H1 (cell line): ENCODE measurements around the gene TNF. TPM values are rescaled to one million over a fixed set of nuclear protein-coding genes. Genes with fewer than 3 reads are reported as not detected.

Experiments used
- CTCF ChIA-PET: fragments of 300-600 bp; sonication (Branson Sonifier 250); formaldehyde crosslinking; loops from one replicate; lab custom pipeline; 2021; ENCODE audit not compliant: partially characterized antibody; lab: Charles Lee
- POLR2A ChIA-PET: fragments of 300-600 bp; sonication (Branson Sonifier 250); formaldehyde crosslinking; loops from one replicate; lab custom pipeline; 2021; ENCODE audit warnings: inconsistent platforms; ENCODE audit not compliant: partially characterized antibody; lab: Charles Lee
- DNase-seq, 2 experiments: peaks; one replicate each; pipeline versions ENCODE4 v3.0.0 to v3.0.0-alpha.2; 2010 to 2022; ENCODE audit warnings: low spot score in 2 of 2, low read depth in 1 of 2, mixed read lengths in 1 of 2
- FAIRE-seq: peaks from 2 replicates; lab custom pipeline; 2011; peaks lifted over from hg19 to GRCh38; lab: Jason Lieb, UNC
- H2AFZ ChIP-seq: 2 replicates; pipeline ENCODE4 v1.8.1; 2012; ENCODE audit warnings: low read length, inconsistent platforms
- H2AK5ac ChIP-seq: 2 replicates; pipeline ENCODE4 v1.6.1; 2013; ENCODE audit warnings: low read depth, low read length
- H2BK120ac ChIP-seq: replicated peaks from 2 replicates; pipeline ENCODE3; 2013; ENCODE audit warnings: low read depth, low read length, inconsistent platforms
- H2BK12ac ChIP-seq: 2 replicates; pipeline ENCODE4 v1.6.1; 2013; ENCODE audit warnings: low read depth, low read length
- H2BK15ac ChIP-seq: 2 replicates; pipeline ENCODE4 v1.6.1; 2013; ENCODE audit warnings: low read length
- H2BK20ac ChIP-seq: 2 replicates; pipeline ENCODE4 v1.6.1; 2013; ENCODE audit warnings: low read length
- H2BK5ac ChIP-seq: 2 replicates; pipeline ENCODE4 v1.6.1; 2013; ENCODE audit warnings: low read depth, low read length
- H3K14ac ChIP-seq: 2 replicates; pipeline ENCODE4 v1.6.1; 2013; ENCODE audit warnings: inconsistent platforms; ENCODE audit not compliant: insufficient read length
- H3K18ac ChIP-seq: 2 replicates; pipeline ENCODE4 v1.6.1; 2013; ENCODE audit warnings: low read length; ENCODE audit errors: extremely low read depth
- H3K23ac ChIP-seq: 2 replicates; pipeline ENCODE4 v1.6.1; 2013; ENCODE audit warnings: inconsistent platforms; ENCODE audit not compliant: insufficient read length
- H3K23me2 ChIP-seq: 2 replicates; pipeline ENCODE4 v1.6.1; 2013; ENCODE audit warnings: low read depth, low read length
- H3K27ac ChIP-seq: 2 replicates; pipeline ENCODE4 v1.6.1; 2011; ENCODE audit warnings: low read depth, low read length, inconsistent platforms
- H3K27me3 ChIP-seq, 4 experiments: replicated peaks in 1 of 4; 1 replicate in 1 of 4; 2 replicates in 3 of 4; pipeline versions ENCODE4 v1.6.1 to v1.8.1; 2011 to 2013; ENCODE audit warnings: low read length in 3 of 4, mild to moderate bottlenecking in 3 of 4, inconsistent platforms in 2 of 4, mixed read lengths in 2 of 4, moderate library complexity in 1 of 4; ENCODE audit not compliant: control insufficient read depth in 3 of 4, insufficient read depth in 3 of 4; ENCODE audit errors: extremely low read depth in 1 of 4
- H3K36me3 ChIP-seq, 4 experiments: 2 replicates each; pipeline versions ENCODE4 v1.6.1 to v1.8.1; 2011 to 2013; ENCODE audit warnings: mild to moderate bottlenecking in 4 of 4, low read length in 3 of 4, moderate library complexity in 2 of 4, control low read depth in 1 of 4, inconsistent platforms in 1 of 4; ENCODE audit not compliant: insufficient read depth in 4 of 4, control insufficient read depth in 2 of 4
- H3K4ac ChIP-seq: replicated peaks from 2 replicates; pipeline ENCODE3; 2013; ENCODE audit warnings: low read length, low read depth, mixed read lengths, inconsistent platforms; ENCODE audit not compliant: insufficient read length
- H3K4me1 ChIP-seq, 4 experiments: replicated peaks in 1 of 4; 1 replicate in 1 of 4; 2 replicates in 3 of 4; pipeline versions ENCODE4 v1.6.1 to v1.8.1; 2011 to 2013; ENCODE audit warnings: low read length in 3 of 4, inconsistent platforms in 2 of 4, mixed read lengths in 1 of 4; ENCODE audit not compliant: insufficient read depth in 4 of 4, control insufficient read depth in 3 of 4
- H3K4me2 ChIP-seq, 2 experiments: 2 replicates each; pipeline versions ENCODE4 v1.6.1 to v1.8.1; 2011 to 2013; ENCODE audit warnings: low read depth in 2 of 2, low read length in 2 of 2, control low read depth in 1 of 2, inconsistent platforms in 1 of 2, mild to moderate bottlenecking in 1 of 2; ENCODE audit not compliant: insufficient read depth in 1 of 2
- H3K4me3 ChIP-seq, 4 experiments: fragments of 200-600, 300-600 bp in 1 of 4; sonication (generic), shearing (Covaris generic), sonication (Bioruptor Twin) in 1 of 4; 2 replicates each; pipeline versions ENCODE4 v1.5.1 to v1.8.1; 2011 to 2016; ENCODE audit warnings: low read length in 4 of 4, low read depth in 3 of 4, control low read depth in 2 of 4, inconsistent platforms in 2 of 4, mild to moderate bottlenecking in 2 of 4, mixed read lengths in 1 of 4, moderate library complexity in 1 of 4; ENCODE audit not compliant: insufficient read depth in 2 of 4; ENCODE audit errors: extremely low read depth in 1 of 4
- H3K56ac ChIP-seq: replicated peaks from 2 replicates; pipeline ENCODE3; 2013; ENCODE audit warnings: low read depth, mild to moderate bottlenecking, mixed read lengths, low read length, inconsistent platforms; ENCODE audit not compliant: insufficient read length
- H3K79me1 ChIP-seq: 2 replicates; pipeline ENCODE4 v1.6.1; 2013; ENCODE audit warnings: low read depth, low read length, control low read depth
- H3K79me2 ChIP-seq, 2 experiments: 2 replicates each; pipeline versions ENCODE4 v1.6.1 to v1.8.1; 2012 to 2013; ENCODE audit warnings: low read length in 2 of 2, mild to moderate bottlenecking in 2 of 2, inconsistent platforms in 1 of 2; ENCODE audit not compliant: insufficient read depth in 2 of 2, control insufficient read depth in 1 of 2
- H3K9ac ChIP-seq, 4 experiments: replicated peaks in 1 of 4; 1 replicate in 1 of 4; 2 replicates in 3 of 4; pipeline versions ENCODE4 v1.6.1 to v1.8.1; 2011 to 2013; ENCODE audit warnings: low read depth in 3 of 4, low read length in 3 of 4, control low read depth in 2 of 4, mild to moderate bottlenecking in 2 of 4, moderate library complexity in 2 of 4, inconsistent platforms in 1 of 4; ENCODE audit errors: extremely low read depth in 1 of 4
- H3K9me3 ChIP-seq, 2 experiments: 2 replicates each; pipeline versions ENCODE4 v1.6.1 to v1.8.1; 2012 to 2013; ENCODE audit warnings: mild to moderate bottlenecking in 2 of 2, moderate library complexity in 2 of 2, control low read depth in 1 of 2, inconsistent platforms in 1 of 2, low read depth in 1 of 2, low read length in 1 of 2, mixed read lengths in 1 of 2; ENCODE audit not compliant: insufficient read depth in 2 of 2
- H4K20me1 ChIP-seq, 2 experiments: replicated peaks in 1 of 2; 2 replicates each; pipeline versions ENCODE3 to v1.8.1; 2011 to 2013; ENCODE audit warnings: inconsistent platforms in 2 of 2, low read length in 2 of 2, mild to moderate bottlenecking in 1 of 2; ENCODE audit not compliant: insufficient read depth in 2 of 2, control insufficient read depth in 1 of 2
- H4K5ac ChIP-seq: 2 replicates; pipeline ENCODE4 v1.6.1; 2013; ENCODE audit warnings: low read length, low read depth, mixed read lengths, inconsistent platforms; ENCODE audit not compliant: insufficient read length
- H4K8ac ChIP-seq: 2 replicates; pipeline ENCODE4 v1.8.0; 2013; ENCODE audit warnings: mild to moderate bottlenecking, moderate library complexity, low read length, inconsistent platforms; ENCODE audit not compliant: insufficient read depth; ENCODE audit errors: extremely low read depth
- H4K91ac ChIP-seq: replicated peaks from 2 replicates; pipeline ENCODE3; 2013; ENCODE audit warnings: low read length, mixed read lengths, inconsistent platforms; ENCODE audit not compliant: insufficient read length
- POLR2AphosphoS5 ChIP-seq: IDR thresholded peaks from 2 replicates; pipeline ENCODE4 v1.6.1; 2011; ENCODE audit warnings: low read depth, low read length
- WGBS, 2 experiments: shearing (Covaris generic) in 1 of 2; methylation state at CpG; one replicate each; pipeline versions ENCODE4 v1.1.6 to v1.1.7; 2013 to 2015; ENCODE audit warnings: low lambda C conversion rate in 2 of 2, mixed read lengths in 2 of 2, inconsistent platforms in 1 of 2, low coverage in 1 of 2, missing lambda C conversion rate in 1 of 2; ENCODE audit not compliant: insufficient replicate concordance in 2 of 2, insufficient coverage in 1 of 2, insufficient read length in 1 of 2; ENCODE audit errors: extremely low coverage in 1 of 2, missing lambda C conversion rate in 1 of 2; 5-methylcytosine and 5-hydroxymethylcytosine counted together
- polyA plus RNA-seq, 7 experiments: library from polyadenylated mRNA; depleted of rRNA in 3 of 7; stranded (reverse) in 5 of 7; unstranded in 2 of 7; fragments of >200 nt in 5 of 7; fragments of 200-250 nt in 2 of 7; gene quantifications; 1 replicate in 5 of 7; 2 replicates in 1 of 7; 4 replicates in 1 of 7; pipeline versions ENCODE4 v1.2.1 to v1.2.3, GENCODE V29; 2011 to 2013; ENCODE audit warnings: missing spikeins in 2 of 7, mixed read lengths in 2 of 7
- total RNA-seq: library from RNA; stranded (reverse); fragmentation: NEBNext Ultra II Directional; extraction: Animal tissue kit (Norgen Biotek cat#: 25700); gene quantifications from 2 replicates; pipeline ENCODE4 v1.2.1, GENCODE V29; 2021

The TNF gene
- total and polyA plus RNA-seq, 2 of the 8 experiments (the other 6 are each of a cell fraction or from before 2014, with no cell fraction given): not detected

GRCh38 chr6:31614684-31615578 is 39.6 kb downstream of the TNF start, which contains the start of gene AIF1:
Gene AIF1, plus strand, starts transcription at chr6:31615234. Its CDS starts 96 bp downstream, at chr6:31615330.
- Histone ChIP-seq H4K8ac (0 out of 2 replicates have a peak within 1 kb of the TSS, but pooled peaks have one; percentile 58), H4K91ac (no peak within 1 kb of the TSS), H3K79me2 (no peaks in the 10 kb centered on the region), H3K36me3 (no peaks in the 10 kb centered on the region), H3K23me2 (peaks cover 4% of the 10 kb centered on the region; the same call in 1 of the 2 replicates), H4K20me1 (no peaks in the 10 kb centered on the region), H2BK120ac (no peak within 1 kb of the TSS), H3K9ac (no peak within 1 kb of the TSS), H3K27ac (no peak within 1 kb of the TSS), H2BK12ac (peak within 1 kb of the TSS; percentile 87; the same call in 1 of the 2 replicates), H2BK20ac (0 out of 2 replicates have a peak within 1 kb of the TSS, but pooled peaks have one; percentile 72), H3K4me3 (no peak within 1 kb of the TSS; a peak in 2 of 8 replicates), H3K27me3 (no peaks in the 10 kb centered on the region), H2BK5ac (peak within 1 kb of the TSS; percentile 66; the same call in 1 of the 2 replicates), H3K14ac (no peak within 1 kb of the TSS), H3K56ac (no peak within 1 kb of the TSS), H3K4me1 (peaks cover 2 to 12% (median 6%) of the 10 kb centered on the region in 4 experiments; a peak in 6 of 7 replicates), H2AK5ac (peak within 1 kb of the TSS; percentile 94; the same call in 1 of the 2 replicates), H3K23ac (no peak within 1 kb of the TSS), H2BK15ac (peak within 1 kb of the TSS; percentile 98; the same call in 1 of the 2 replicates), H2AFZ (peak within 1 kb of the TSS; percentile 17), H3K18ac (peak within 1 kb of the TSS; percentile 48; the same call in 1 of the 2 replicates), H3K9me3 (no peaks in the 10 kb centered on the region), H3K79me1 (no peaks in the 10 kb centered on the region), H3K4me2 (peak within 1 kb of the TSS in 1 of 2 experiments; percentile 24; a peak in 1 of 4 replicates), H3K4ac (peak within 1 kb of the TSS; percentile 44), H4K5ac (no peak within 1 kb of the TSS)
- no peak for TF ChIP-seq POLR2AphosphoS5
- FAIRE-seq: no peak
- CTCF ChIA-PET: interaction anchor here (0.7 to 4.5 kb wide), 8 partner anchors 9 to 118 kb away, joined by 3 to 45 read pairs (median 6); partner anchors contain the start of gene ATP6V1G2
- WGBS, 2 experiments: 79% methylated on average over 6 of the region's 6 CpGs; no CpG with 5 or more reads in 1 of the 2 experiments
- no peak for DNase-seq
- POLR2A ChIA-PET: interaction anchor here (0.5 to 34.9 kb wide), 11 partner anchors 11 to 284 kb away, joined by 3 to 883 read pairs (median 3); partner anchors contain the start of genes APOM, ATP6V1G2, BAG6 and C6orf47
